ENCODE measurements around the gene CGNL1.

Gene CGNL1

DNA sequence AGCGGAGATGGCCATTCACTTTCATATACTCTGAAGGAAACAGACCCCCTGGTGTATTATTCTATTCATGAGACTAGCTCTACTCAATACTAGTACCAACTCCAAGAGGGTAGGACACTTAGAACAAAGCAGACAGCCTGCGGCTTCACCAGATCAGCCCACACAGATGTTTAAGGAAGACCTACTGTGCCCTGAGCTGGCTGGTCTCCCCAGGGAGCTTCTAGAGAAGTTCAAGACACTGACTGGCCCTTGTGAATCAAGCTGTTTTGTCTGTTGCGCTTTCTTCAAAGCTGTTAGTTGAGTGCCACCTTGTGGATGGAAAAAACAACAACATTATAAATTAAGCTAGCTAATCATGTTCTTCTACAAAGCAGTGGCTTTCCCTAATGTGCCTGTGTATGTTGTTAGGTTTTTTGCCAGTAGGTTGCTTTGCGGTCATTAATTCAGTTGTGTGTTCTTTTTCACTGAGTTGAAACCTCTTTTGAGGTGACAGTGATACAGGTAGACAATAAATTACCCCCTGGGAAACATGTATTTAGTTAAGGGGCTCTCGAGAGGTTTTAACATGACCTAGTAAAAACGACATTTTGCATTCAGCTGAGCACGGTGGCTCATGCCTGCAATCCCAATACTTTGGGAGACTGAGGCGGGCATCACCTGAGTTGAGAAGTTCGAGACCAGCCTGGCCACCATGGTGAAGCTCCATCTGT lies 151.2 kb downstream of the CGNL1 start:
- peak; percentile 22 for DNase-seq (ENCODE audit: low spot score)

- DNase-seq (ENCODE audit: low spot score): no peak
Observed at GRCh38 chr15:57528940-57529565, 152.7 kb downstream of the CGNL1 start.

- DNase-seq (ENCODE audit: low spot score): no peak
Observed at GRCh38 chr15:57529748-57530147, 153.4 kb downstream of the CGNL1 start.

DNA sequence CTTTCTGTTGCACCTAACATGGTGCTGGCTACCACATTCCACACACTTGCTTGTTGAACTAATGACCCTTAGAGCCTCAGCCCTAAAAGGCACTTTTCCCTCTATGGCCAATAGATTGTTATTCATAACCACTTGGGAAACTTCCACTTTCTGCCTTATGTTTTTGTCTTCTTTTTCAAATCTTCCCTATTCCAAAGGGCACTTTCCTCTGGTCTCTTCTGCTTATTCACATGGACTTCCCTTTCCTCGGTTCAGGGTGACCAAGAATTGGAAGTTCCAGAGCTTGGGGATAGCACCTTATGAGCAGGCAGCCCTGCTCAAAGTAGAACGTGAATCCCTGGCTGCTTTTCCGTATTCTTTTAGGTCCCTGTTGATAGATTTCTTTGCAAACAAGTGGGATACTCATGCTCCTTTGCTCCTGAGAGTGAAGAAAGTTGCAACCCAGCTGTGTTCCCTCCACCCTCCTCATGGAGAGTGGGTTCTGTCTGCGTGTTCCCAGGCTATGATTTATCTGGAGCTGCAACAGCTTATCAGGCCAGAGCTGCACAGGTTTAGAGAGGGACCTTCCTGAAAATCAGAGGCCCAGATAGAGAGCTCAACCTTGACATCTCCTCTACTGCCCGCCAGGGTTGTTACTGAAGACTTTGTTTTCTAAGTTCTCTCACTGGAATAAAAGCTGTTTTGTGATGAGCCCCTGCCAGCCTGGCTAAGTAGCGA lies 156.6 kb downstream of the CGNL1 start:
- no peak for DNase-seq (ENCODE audit: low spot score)

DNA sequence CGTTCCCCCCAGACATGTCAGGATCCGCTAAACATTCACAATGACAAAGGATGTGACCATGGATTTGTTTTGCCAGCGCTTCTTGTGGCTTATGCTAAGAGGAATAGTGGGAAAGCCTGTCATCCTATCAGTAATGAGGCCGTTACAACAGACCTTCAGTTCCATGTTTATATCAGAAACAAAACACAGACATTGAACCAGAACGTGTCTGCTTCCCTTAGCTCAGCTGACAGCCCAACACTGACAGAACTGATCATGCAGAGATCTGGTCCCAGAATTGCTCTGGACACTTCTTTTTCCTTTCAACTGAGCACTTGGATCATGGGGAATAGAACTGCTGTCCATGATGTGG lies 157.1 kb downstream of the CGNL1 start:
- no peak for DNase-seq (ENCODE audit: low spot score)

GRCh38 chr15:57534281-57534680 lies 158.0 kb downstream of the CGNL1 start:
- DNase-seq (ENCODE audit: low spot score): no peak

DNA sequence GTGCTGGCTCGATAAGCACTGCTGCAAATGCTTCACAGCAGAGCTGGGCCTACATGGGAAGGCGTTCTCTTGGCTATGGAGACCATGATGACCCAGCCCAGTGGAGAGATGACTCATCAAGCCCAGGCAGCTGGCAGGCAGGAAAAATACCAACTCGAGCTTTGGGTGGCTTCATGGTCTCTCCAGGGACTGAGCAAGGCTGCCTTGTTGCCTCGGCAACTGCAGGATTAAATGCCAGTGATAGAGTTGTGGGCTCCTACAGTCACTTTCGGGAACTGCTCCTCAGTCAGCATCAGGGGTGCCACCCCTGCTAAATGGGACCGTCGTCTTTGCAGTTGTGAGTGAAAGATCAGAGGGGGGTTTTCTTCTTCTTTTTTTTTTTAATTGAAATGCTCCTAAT lies 160.8 kb downstream of the CGNL1 start:
- no peak for DNase-seq (ENCODE audit: low spot score)

GRCh38 chr15:57537488-57538264 lies 161.4 kb downstream of the CGNL1 start:
- no peak for DNase-seq (ENCODE audit: low spot score)

DNA sequence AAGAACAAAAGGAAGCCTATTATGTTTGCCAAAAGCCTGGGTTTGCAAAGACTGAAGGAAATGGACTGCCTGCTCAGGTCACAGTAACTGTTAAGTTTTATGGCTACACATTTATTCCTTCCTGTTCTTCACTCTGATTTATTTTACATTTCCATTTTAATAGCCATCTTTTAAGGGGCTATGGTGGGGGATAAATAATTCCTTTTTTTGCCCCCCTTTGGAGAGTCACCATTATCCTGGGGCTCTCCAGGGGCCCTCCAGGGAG lies 161.9 kb downstream of the CGNL1 start:
- DNase-seq (ENCODE audit: low spot score): no peak

DNA sequence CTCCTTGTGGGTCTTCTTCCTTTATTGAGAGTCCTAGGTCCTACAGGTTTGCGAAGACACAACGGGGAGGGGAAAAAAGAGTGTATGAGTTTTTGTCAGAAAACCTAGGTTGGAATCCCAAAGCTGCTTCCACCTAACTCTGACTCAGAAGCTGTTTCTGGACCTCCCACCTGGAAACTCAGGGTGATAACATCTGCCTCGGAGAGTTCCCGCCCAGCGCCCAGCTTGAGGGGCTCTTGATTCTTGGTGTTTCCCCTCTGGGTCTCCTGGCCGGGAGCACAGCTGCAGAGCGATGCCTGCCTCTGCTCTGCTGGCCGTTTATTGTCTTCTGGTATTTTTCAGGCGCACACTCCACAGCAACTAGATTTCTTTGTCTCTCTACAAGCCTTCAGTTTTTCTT lies 162.5 kb downstream of the CGNL1 start:
- DNase-seq (ENCODE audit: low spot score): no peak

- DNase-seq (ENCODE audit: low spot score): no peak
Observed at GRCh38 chr15:57540211-57540610, 163.9 kb downstream of the CGNL1 start.

GRCh38 chr15:57540736-57541135 lies 164.4 kb downstream of the CGNL1 start:
- DNase-seq (ENCODE audit: low spot score): no peak

- no peak for DNase-seq (ENCODE audit: low spot score)
Observed at GRCh38 chr15:57541271-57541670, 165.0 kb downstream of the CGNL1 start.

- no peak for DNase-seq (ENCODE audit: low spot score)
Observed at GRCh38 chr15:57541805-57542504, 165.7 kb downstream of the CGNL1 start.

DNA sequence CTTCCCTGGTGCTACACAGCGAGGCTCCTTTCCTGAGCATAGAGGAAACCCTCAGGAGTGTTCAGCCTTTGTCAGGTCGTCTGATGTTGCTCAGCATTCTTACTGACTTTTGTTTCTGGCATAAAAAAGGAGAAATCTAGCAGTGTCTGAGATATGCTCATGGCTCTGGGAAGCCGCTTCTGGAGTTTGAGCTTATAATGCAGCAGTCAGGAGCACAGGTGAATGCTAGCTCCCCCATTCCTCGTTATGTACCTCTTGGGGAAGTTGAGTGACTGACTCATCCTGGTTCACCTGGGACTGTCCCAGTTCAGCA lies 166.2 kb downstream of the CGNL1 start:
- DNase-seq (ENCODE audit: low spot score): no peak

GRCh38 chr15:57544848-57545480 lies 168.7 kb downstream of the CGNL1 start:
- DNase-seq (ENCODE audit: low spot score): no peak

DNA sequence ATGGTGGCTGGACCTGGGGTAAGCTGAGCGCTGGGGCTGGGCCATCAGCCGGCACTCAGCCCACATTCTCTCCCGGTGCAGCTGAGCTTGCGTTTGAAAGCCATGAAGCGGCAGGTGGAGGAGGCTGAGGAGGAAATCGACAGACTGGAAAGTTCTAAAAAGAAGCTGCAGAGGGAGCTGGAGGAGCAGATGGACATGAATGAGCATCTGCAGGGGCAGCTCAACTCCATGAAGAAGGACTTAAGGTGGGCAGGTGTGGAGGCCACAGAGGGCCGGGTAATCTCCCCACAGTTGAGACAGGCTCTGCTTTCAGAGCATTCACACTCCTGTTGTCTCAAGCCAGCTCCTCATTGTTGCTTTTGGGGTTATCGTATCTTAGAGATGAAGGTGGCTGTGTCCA lies 169.7 kb downstream of the CGNL1 start:
- no peak for DNase-seq (ENCODE audit: low spot score)

- no peak for DNase-seq (ENCODE audit: low spot score)
Observed at GRCh38 chr15:57547243-57547755, 171.0 kb downstream of the CGNL1 start.

GRCh38 chr15:57548351-57548750 lies 172.0 kb downstream of the CGNL1 start:
- DNase-seq (ENCODE audit: low spot score): no peak

DNA sequence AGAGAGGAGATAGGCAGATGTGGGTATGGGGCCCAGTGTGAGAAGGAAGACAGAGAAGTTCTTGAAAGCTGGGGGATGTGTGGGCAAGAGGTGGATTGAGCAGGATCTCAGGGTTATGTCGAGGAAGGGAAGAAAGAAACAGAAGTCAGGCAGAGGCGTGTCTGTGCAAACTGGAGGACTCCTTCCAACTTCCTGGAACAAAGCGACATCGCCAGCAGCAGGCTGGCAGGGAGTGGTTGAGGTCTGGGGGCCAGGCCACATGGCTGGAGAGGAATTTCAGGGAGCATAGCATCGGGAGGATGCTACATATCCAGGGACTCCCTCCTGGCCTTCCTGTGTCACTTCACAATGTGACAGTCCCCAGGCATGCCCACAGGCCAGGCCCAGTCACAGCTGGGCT lies 172.5 kb downstream of the CGNL1 start:
- DNase-seq (ENCODE audit: low spot score): no peak

DNA sequence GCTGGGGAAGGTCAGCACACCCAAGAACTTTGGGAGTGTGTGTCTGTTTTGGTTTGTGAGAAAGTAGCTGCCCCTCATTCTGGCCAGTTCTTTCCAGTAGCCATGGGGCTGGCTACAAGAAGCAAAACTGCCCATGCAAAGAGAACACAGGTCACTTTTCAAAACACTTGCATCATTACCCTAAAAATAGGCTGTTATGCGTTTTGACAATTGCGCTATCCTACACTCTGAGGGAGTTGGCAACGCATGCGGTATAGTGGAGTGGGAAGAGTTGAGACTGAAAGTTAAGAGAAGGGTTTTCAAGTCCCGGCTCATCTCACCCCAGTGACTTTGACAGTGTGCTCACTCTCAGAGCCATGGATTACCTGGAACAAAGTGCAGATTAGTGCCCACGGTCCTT lies 173.6 kb downstream of the CGNL1 start:
- no peak for DNase-seq (ENCODE audit: low spot score)

DNA sequence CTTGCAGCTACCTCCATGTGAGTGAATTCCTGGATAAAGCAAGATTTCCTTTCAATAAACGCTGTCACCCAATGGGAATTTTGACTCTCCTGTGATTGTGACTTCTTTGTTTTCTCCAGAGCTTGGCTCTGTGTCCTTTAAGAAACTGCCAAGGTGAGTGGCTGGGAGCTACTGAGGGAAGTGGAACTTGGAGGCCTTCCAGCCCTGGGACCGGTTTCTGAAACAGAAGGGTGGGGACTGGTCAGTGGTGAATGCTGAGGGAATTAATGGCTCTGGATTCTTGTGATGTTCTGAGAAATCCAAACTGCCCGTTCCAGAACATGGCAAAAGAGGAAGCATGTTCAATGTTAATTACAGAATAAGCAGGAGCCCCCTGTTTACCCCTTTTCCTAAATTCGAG lies 174.3 kb downstream of the CGNL1 start:
- DNase-seq (ENCODE audit: low spot score): no peak

Measured in CD4-positive, alpha-beta T cell treated with Interleukin-6 at 100 ng/mL for 8 hours (primary cell).